Adrenal gland (tissue), 5 donors: Measurements from ENCODE around the gene UBE2E2.

ENCODE experiments used
- CTCF ChIP-seq, 6 experiments: fragments of 450-650 bp in 4 of 6; fragments of 200-600 bp in 2 of 6; sonication (generic) in 1 of 6; IDR thresholded peaks; 1 replicate in 5 of 6; 2 replicates in 1 of 6; pipeline versions ENCODE4 v1.5.1 to v1.8.0; 2016 to 2021; ENCODE audit warnings: antibody characterized with exemption in 6 of 6, mild to moderate bottlenecking in 2 of 6, moderate library complexity in 1 of 6
- POLR2A ChIP-seq, 2 donors: fragments of 450-650 bp; IDR thresholded peaks; one replicate each; pipeline ENCODE4 v1.6.1; 2017; ENCODE audit warnings: antibody characterized with exemption in 2 of 2, mild to moderate bottlenecking in 2 of 2, moderate library complexity in 1 of 2
- donor health status: DM: no; HTN: no; CAD: no.

GRCh38 chr3:23193831-23194230 is 9.3 kb upstream of the UBE2E2 start:
- no peak for TF ChIP-seq CTCF (IDR thresholded peaks at IDR 0.05)
- no peak for TF ChIP-seq POLR2A (IDR thresholded peaks at IDR 0.05)
